ENCODE data around the gene ZNF862.
"Not testable (repeated sequence)": the region's sequence is repeated elsewhere in the genome, so short reads cannot be mapped to it uniquely, and the experiment has no call there.

Gene ZNF862

DNA sequence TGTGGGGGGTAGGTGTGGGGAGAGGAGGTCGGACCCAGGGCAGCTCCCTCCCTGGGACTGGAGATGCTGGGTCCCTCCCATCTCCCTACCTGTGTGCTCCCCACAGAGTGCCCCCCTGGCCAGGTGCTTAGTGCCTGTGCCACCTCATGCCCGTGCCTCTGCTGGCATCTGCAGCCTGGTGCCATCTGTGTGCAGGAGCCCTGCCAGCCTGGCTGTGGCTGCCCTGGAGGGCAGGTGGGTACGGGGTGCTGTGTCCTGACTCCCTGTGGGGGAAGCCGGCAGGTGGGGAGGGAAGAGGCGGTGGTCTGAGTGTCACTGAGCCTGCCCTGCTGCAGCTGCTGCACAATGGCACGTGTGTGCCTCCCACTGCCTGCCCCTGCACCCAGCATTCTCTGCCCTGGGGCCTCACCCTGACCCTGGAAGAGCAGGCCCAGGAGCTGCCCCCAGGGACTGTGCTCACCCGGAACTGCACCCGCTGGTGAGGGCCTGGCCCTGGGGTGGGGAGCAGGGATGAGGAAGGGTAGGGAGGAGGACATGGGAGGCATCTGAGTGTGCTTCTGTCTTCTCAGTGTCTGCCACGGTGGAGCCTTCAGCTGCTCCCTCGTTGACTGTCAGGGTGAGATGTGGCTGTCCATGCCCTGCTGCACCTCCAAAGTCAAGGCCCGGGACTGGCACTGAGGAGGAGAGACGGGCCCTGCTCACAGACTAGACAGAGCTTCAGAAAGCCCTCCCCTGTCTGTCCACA is 11.7 kb upstream of the ZNF862 start:
- no peaks in the 10 kb centered on the region for H3K27me3 ChIP-seq (ENCODE audit: insufficient read depth, low read depth, severe bottlenecking)
- H3K4me3 ChIP-seq (ENCODE audit: low read depth, low read length) = no peak overlapping the region
- H3K9me3 ChIP-seq (ENCODE audit: severe bottlenecking) = no peaks in the 10 kb centered on the region
- H3K36me3 ChIP-seq = no peaks in the 10 kb centered on the region
- DNase-seq = no peak
- TF ChIP-seq, protein P1, sequence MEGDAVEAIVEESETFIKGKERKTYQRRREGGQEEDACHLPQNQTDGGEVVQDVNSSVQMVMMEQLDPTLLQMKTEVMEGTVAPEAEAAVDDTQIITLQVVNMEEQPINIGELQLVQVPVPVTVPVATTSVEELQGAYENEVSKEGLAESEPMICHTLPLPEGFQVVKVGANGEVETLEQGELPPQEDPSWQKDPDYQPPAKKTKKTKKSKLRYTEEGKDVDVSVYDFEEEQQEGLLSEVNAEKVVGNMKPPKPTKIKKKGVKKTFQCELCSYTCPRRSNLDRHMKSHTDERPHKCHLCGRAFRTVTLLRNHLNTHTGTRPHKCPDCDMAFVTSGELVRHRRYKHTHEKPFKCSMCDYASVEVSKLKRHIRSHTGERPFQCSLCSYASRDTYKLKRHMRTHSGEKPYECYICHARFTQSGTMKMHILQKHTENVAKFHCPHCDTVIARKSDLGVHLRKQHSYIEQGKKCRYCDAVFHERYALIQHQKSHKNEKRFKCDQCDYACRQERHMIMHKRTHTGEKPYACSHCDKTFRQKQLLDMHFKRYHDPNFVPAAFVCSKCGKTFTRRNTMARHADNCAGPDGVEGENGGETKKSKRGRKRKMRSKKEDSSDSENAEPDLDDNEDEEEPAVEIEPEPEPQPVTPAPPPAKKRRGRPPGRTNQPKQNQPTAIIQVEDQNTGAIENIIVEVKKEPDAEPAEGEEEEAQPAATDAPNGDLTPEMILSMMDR (IDR thresholded peaks at IDR 0.05; ENCODE audit: low read depth, low read length) = no peak
- H3K27ac ChIP-seq = no peak overlapping the region; the same call in 1 of the 2 replicates

DNA sequence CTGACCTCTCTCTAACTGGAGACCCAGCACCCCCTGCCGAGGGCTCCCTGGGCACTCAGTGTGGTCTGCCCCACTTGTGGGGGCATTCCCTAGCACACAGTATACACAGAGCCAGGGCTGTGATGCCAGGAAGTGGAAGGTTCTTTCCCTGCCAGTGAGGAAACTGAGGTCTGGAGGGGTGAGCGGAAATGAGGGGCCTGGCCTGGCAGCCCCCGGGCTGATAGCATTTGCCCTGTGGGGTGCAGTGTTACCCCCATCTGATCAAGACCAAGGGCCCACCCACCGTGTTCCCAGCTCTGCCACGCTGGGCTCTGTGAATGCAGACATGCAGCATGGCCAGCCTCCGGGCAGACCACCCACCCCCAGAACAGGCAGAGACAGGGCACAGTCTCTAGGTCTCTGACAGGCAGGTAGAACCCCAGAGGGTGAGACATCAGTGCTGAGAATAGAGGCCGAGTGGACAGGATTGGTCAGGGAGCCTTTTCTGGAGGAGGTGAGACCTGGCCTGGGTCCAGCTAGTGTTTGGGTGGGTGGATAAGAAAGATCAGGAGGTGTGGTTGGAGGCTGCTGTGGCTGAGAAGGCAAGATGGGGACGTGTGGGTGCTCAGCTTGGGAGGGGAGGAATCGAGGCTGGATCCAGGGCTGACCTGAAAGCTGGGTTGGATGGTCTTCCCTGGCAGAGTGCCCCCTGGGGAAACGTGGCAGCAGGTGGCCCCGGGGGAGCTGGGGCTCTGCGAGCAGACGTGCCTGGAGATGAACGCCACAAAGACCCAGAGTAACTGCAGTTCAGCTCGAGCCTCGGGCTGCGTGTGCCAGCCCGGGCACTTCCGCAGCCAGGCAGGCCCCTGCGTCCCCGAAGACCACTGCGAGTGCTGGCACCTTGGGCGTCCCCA is 10.8 kb upstream of the ZNF862 start:
- no peaks in the 10 kb centered on the region for H3K27me3 ChIP-seq (ENCODE audit: insufficient read depth, low read depth, severe bottlenecking)
- no peak for DNase-seq
- TF ChIP-seq, protein P1 (IDR thresholded peaks at IDR 0.05; ENCODE audit: low read depth, low read length) = no peak

DNA sequence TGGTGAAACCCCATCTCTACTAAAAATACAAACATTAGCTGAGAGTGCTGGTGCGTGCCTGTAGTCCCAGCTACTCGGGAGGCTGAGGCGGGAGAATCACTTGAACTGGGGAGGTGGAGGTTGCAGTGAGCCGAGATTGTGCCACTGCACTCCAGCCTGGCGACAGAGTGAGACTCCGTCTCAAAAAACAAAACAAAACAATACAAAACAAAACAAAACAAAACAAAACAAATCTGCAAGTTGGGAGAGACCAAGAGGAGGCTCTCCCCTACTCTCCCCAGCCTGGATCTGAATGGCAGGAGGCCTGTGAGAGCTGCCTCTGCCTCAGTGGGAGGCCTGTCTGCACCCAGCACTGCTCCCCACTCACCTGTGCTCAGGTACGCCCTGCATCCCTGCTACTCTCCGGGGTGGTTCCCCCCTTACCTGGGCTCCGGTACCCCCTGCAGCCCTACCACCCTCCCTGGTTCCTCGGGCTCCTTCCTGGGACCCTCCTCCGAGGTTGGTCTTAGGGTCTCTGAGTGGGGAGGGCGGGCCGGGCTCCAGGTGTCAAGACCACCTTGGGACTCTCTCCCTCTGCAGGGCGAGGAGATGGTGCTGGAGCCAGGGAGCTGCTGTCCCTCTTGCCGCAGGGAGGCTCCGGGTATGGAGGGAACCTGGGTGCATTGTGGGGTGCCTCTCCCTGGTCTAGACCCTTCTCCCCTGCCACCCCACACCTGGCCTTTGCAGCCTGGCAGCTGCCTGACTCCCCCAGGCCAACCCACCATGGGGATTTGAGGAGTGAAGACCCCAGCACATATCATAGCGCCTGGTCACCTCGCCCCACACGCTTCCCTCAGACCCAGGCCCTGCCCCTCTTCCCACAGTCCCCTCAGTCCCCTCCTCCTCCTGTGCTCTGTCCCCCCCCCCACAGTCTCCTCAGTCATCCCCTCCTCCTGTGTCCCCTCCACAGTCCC is 9.5 kb upstream of the ZNF862 start:
- Histone ChIP-seq H3K27ac (no peak overlapping the region), H3K36me3 (no peaks in the 10 kb centered on the region), H3K9me3 (ENCODE audit: severe bottlenecking) (no peaks in the 10 kb centered on the region), H3K4me3 (ENCODE audit: low read depth, low read length) (no peak overlapping the region), H3K27me3 (ENCODE audit: insufficient read depth, low read depth, severe bottlenecking) (no peaks in the 10 kb centered on the region)
- TF ChIP-seq, protein P1 (IDR thresholded peaks at IDR 0.05; ENCODE audit: low read depth, low read length) = no peak
- no peak for DNase-seq

More for the DNA sequence above, 10.8 kb upstream of the ZNF862 start:
- Histone ChIP-seq H3K27ac (no peak overlapping the region; the same call in 1 of the 2 replicates), H3K4me3 (ENCODE audit: low read depth, low read length) (no peak overlapping the region), H3K36me3 (no peaks in the 10 kb centered on the region), H3K9me3 (ENCODE audit: severe bottlenecking) (no peaks in the 10 kb centered on the region)

DNA sequence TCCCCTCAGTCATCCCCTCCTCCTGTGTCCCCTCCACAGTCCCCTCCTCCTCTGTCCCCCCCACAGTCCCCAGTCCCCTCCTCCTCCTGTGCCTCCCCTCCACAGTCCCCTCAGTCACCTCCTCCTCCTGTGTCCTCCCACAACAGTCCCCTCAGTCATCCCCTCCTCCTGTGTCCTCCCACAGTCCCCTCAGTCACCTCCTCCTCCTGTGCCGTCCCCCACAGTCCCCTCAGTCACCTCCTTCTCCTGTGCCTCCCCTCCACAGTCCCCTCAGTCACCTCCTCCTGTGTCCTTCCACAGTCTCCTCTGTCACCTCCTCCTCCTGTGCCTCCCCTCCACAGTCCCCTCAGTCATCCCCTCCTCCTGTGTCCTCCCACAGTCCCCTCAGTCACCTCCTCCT is 7.6 kb upstream of the ZNF862 start:
- not testable (repeated sequence) for H3K9me3 ChIP-seq (ENCODE audit: severe bottlenecking); H3K4me3 ChIP-seq (ENCODE audit: low read depth, low read length); H3K27ac ChIP-seq; H3K36me3 ChIP-seq; DNase-seq; H3K27me3 ChIP-seq (ENCODE audit: insufficient read depth, low read depth, severe bottlenecking)

DNA sequence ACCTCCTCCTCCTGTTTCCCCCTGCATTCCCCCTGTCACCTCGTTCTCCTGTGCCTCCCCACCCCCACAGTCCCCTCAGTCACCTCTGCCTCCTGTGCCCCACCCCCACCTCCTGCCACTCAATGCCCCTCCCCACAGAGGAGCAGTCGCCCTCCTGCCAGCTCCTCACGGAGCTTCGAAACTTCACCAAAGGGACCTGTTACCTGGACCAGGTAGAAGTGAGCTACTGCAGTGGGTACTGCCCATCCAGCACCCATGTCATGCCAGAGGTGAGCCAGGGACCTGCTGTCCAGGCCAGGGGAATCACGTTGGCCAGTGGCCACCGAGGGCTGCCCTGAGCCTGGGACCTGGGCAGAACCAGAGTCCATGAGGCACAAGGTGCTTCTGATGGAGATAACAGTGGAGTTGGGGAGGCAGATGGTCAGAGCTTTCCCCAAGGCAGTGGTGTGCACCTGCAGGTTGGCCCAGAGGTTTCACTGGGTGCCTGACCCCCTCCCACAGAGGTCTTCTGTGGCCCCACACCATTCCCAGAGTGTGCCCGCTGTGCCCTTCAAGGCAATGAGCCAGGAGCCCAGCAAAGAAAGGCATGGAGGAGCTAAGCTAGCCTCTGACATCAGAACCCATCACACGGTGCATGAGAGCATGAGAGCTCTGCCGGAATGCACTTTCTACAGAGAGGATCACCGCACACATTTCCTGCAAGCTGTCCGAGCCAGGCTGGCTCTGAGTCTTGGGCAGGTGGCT is 7.0 kb upstream of the ZNF862 start:
- Histone ChIP-seq H3K27ac (no peak overlapping the region), H3K4me3 (ENCODE audit: low read depth, low read length) (no peak overlapping the region), H3K36me3 (no peaks in the 10 kb centered on the region), H3K27me3 (ENCODE audit: insufficient read depth, low read depth, severe bottlenecking) (no peaks in the 10 kb centered on the region), H3K9me3 (ENCODE audit: severe bottlenecking) (no peaks in the 10 kb centered on the region)
- TF ChIP-seq, protein P1 (IDR thresholded peaks at IDR 0.05; ENCODE audit: low read depth, low read length) = no peak
- no peak for DNase-seq
